Gastrocnemius medialis (tissue), 4 donors: ENCODE data around the gene GAMT.

ENCODE experiments used
- CTCF ChIP-seq, 5 experiments: fragments of 450-650 bp in 3 of 5; fragments of 200-600 bp in 2 of 5; sonication (generic) in 2 of 5; IDR thresholded peaks in 4 of 5; conservative IDR thresholded peaks in 1 of 5; 1 replicate in 4 of 5; 2 replicates in 1 of 5; pipeline ENCODE4 v1.5.1; 2016 to 2019; ENCODE audit warnings: antibody characterized with exemption in 5 of 5, mild to moderate bottlenecking in 3 of 5, moderate library complexity in 3 of 5
- POLR2A ChIP-seq, 2 donors: fragments of 450-650 bp; IDR thresholded peaks; one replicate each; pipeline ENCODE4 v1.6.1; 2017; ENCODE audit warnings: antibody characterized with exemption in 2 of 2, mild to moderate bottlenecking in 2 of 2, moderate library complexity in 2 of 2

GRCh38 chr19:1402411-1403070 lies 1.2 kb upstream of the GAMT start:
- no peak for TF ChIP-seq CTCF (IDR thresholded peaks at IDR 0.05 in 4 of 5, conservative IDR thresholded peaks at IDR 0.05 in 1 of 5)
- TF ChIP-seq POLR2A (IDR thresholded peaks at IDR 0.05) = no peak
